Thoracic aorta (tissue), 2 donors: Measurements from ENCODE around the gene TNFSF11. TPM values are rescaled to one million over a fixed set of nuclear protein-coding genes. Genes with fewer than 3 reads are reported as not detected.

ENCODE experiments used
- ATAC-seq: fragments of 150-250 bp; one replicate; pipeline ENCODE4 v1.8.0; 2017; ENCODE audit warnings: low read depth; ENCODE audit not compliant: insufficient number of reproducible peaks, low FRiP score
- DNase-seq: peaks from one replicate; pipeline ENCODE4 v3.0.0-alpha.2; 2020; ENCODE audit warnings: low spot score
- H3K27ac ChIP-seq, 2 donors: fragments of 200-600 bp; sonication (generic); 1 replicate in 1 of 2; 2 replicates in 1 of 2; pipeline ENCODE4 v1.5.1; 2016; ENCODE audit warnings: mild to moderate bottlenecking in 2 of 2, moderate library complexity in 2 of 2
- H3K27me3 ChIP-seq: fragments of 200-600 bp; sonication (generic); replicated peaks from 2 replicates; pipeline ENCODE4 v1.6.0; 2016; ENCODE audit warnings: mild to moderate bottlenecking; ENCODE audit not compliant: insufficient read depth
- H3K36me3 ChIP-seq: fragments of 200-600 bp; sonication (generic); one replicate; pipeline ENCODE4 v1.5.1; 2016
- H3K4me1 ChIP-seq, 2 donors: fragments of 200-600 bp; sonication (generic); 1 replicate in 1 of 2; 2 replicates in 1 of 2; pipeline versions ENCODE4 v1.5.1 to v1.6.0; 2016; ENCODE audit warnings: low read depth in 2 of 2, mild to moderate bottlenecking in 1 of 2; ENCODE audit not compliant: control insufficient read depth in 1 of 2
- H3K4me3 ChIP-seq: fragments of 200-600 bp; sonication (generic); 2 replicates; pipeline ENCODE4 v1.5.1; 2016; ENCODE audit warnings: mild to moderate bottlenecking
- H3K9me3 ChIP-seq: fragments of 200-600 bp; sonication (generic); 2 replicates; pipeline ENCODE4 v1.5.1; 2016
- CTCF ChIP-seq: fragments of 200-600 bp; sonication (generic); IDR thresholded peaks from one replicate; pipeline ENCODE4 v1.5.1; 2019; ENCODE audit warnings: antibody characterized with exemption
- total RNA-seq, 2 donors: library from RNA; depleted of rRNA; stranded (reverse); fragments of >200 nt; gene quantifications; one replicate each; pipeline versions ENCODE4 v1.1.0 to v1.2.3, GENCODE V29; 2016

The TNFSF11 gene
- total RNA-seq, 2 donors from 2014 or later = 0.71 TPM; not detected in 1

- no peak for TF ChIP-seq CTCF
- ATAC-seq (no peak), DNase-seq (no peak)
- no peaks in the 10 kb centered on the region for H3K27me3 ChIP-seq
- no peak overlapping the region for H3K27ac ChIP-seq
- no peaks in the 10 kb centered on the region for H3K36me3 ChIP-seq
- H3K9me3 ChIP-seq = peaks cover 3% of the 10 kb centered on the region
- no peaks in the 10 kb centered on the region for H3K4me1 ChIP-seq
- H3K4me3 ChIP-seq = no peak overlapping the region
These were observed 70.9 kb downstream of the TNFSF11 start for GRCh38 chr13:42644841-42645240.

GRCh38 chr13:42645717-42646116, 71.8 kb downstream of the TNFSF11 start:
- Histone ChIP-seq H3K4me1 (no peaks in the 10 kb centered on the region), H3K9me3 (peaks cover 3% of the 10 kb centered on the region), H3K27me3 (no peaks in the 10 kb centered on the region), H3K4me3 (no peak overlapping the region), H3K27ac (no peak overlapping the region), H3K36me3 (no peaks in the 10 kb centered on the region)
- ATAC-seq (no peak), DNase-seq (no peak)
- no peak for TF ChIP-seq CTCF

- Histone ChIP-seq H3K4me1 (no peaks in the 10 kb centered on the region), H3K27ac (no peak overlapping the region), H3K27me3 (no peaks in the 10 kb centered on the region), H3K4me3 (no peak overlapping the region), H3K9me3 (no peaks in the 10 kb centered on the region), H3K36me3 (no peaks in the 10 kb centered on the region)
- no peak for DNase-seq
- no peak for TF ChIP-seq CTCF
- no peak for ATAC-seq
These were observed 75.2 kb downstream of the TNFSF11 start for GRCh38 chr13:42649141-42649540.

- DNase-seq = no peak
- Histone ChIP-seq H3K27me3 (no peaks in the 10 kb centered on the region), H3K4me1 (no peaks in the 10 kb centered on the region), H3K36me3 (no peaks in the 10 kb centered on the region), H3K27ac (no peak overlapping the region), H3K4me3 (no peak overlapping the region), H3K9me3 (no peaks in the 10 kb centered on the region)
- no peak for TF ChIP-seq CTCF
- no peak for ATAC-seq
These were observed 75.9 kb downstream of the TNFSF11 start for GRCh38 chr13:42649831-42650230.

GRCh38 chr13:42650506-42650905, 76.6 kb downstream of the TNFSF11 start:
- Histone ChIP-seq H3K4me1 (no peaks in the 10 kb centered on the region), H3K27ac (no peak overlapping the region), H3K36me3 (no peaks in the 10 kb centered on the region), H3K9me3 (no peaks in the 10 kb centered on the region), H3K27me3 (no peaks in the 10 kb centered on the region), H3K4me3 (no peak overlapping the region)
- no peak for DNase-seq
- ATAC-seq = no peak
- TF ChIP-seq CTCF = no peak
